HG02798 (cell line): ENCODE data around the gene RPS15.

Experiments used
- ATAC-seq: cut with Tn5 transposase; IDR thresholded peaks from one replicate; pipeline ENCODE4 v1.9.1; 2021; ENCODE audit warnings: mild to moderate bottlenecking; ENCODE audit not compliant: unreplicated experiment, poor library complexity

Gene RPS15

DNA sequence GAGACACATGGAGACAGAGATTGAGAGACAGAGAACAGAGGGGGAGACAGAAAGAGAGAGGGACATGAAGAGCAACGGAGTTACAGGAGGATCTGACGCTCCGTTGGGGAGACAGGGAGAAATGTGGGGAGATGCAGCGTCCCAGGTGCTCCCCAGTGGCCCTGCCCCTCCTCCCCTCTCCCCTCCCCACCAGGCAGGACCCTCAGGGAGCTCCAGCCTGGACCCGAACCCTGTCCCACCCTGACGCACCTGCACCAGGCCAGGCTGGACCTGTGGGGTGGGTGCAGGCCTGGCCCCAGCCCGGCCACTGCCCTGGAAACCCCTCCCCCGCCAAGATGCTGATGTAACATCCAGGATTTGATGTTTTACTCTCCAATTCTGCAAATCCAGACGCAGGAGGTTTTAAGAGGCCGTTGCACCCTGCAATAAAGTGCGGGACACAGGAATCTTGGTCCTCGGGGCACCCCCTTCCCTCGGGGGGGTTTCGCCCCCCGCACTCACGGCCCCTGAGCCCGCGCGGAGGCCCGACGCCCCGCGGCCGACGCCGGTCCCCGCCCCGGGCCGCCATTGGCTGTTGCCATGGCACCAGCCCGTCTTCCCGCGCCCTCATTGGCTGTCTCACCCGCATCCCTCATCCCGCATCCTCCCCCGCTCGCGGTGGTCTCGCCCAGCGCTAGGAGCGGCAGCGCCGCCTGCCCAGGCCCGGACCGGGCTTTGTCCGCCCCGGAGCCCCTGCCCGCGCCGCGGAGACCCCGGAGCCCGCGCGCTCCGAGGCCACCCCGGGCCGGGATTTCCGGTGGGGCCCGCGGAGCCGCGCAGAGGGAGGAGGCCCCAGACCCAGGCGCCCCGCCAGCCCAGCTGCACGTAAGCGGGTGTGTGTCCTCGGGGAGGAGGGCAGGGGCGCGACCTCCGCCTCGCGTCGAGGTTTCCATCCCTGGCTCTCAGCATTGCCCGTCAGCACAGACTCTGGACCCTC is 11.6 kb downstream of the RPS15 start, which contains the start of gene APC2:
Gene APC2 (plus strand): TSS at position 655 of the 976 bp plus-strand sequence. CDS start 2,881 bp downstream, outside the sequence.
- ATAC-seq: no peak

DNA sequence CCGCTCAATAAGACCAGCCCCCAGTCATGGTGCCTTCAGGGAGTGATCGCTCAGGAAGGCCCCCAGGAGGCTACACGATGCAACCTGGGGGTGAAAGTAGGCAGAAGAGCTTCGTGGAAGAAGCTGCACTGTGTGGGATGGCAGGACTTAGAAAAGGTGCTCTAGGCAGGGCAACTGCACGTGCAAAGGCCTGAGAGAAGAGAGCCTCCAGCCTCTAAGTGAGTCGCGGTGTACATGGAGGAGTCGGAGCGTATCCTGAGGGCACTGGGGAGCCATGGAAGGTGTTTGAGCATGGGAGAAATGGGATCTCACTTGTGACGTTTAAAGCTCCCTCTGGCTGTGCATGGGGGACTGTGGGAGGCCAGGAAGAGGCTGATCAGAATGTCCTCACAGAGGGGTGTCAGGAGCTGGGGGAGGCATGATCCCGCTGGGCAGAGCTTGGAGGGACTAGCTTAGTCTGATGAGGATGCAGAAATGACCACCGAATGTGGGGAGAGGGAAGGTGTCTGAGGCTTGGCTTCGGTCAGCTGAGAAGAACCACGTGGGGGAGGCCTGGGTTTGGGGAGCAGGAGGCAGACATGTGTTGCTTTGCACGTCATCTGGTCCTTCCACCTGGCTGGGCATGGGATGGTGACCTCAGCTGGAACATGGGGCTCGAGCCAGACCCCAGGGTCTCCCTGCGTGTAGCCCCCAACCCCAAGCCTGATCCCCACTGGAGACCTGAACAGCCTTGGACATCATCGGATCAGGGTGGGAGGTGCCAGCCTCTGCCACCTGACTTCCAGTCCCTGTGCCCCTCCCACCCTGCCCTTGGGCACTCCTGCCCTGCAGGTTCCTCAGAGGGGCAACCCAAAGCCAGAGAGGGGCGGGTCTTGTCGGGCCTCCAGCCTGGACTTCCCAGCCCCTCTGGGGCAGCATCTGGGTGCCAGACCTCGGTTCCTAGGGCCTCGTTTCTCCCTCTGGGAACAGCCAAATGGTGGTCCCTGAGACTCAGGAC is 12.8 kb downstream of the RPS15 start:
- no peak for ATAC-seq

DNA sequence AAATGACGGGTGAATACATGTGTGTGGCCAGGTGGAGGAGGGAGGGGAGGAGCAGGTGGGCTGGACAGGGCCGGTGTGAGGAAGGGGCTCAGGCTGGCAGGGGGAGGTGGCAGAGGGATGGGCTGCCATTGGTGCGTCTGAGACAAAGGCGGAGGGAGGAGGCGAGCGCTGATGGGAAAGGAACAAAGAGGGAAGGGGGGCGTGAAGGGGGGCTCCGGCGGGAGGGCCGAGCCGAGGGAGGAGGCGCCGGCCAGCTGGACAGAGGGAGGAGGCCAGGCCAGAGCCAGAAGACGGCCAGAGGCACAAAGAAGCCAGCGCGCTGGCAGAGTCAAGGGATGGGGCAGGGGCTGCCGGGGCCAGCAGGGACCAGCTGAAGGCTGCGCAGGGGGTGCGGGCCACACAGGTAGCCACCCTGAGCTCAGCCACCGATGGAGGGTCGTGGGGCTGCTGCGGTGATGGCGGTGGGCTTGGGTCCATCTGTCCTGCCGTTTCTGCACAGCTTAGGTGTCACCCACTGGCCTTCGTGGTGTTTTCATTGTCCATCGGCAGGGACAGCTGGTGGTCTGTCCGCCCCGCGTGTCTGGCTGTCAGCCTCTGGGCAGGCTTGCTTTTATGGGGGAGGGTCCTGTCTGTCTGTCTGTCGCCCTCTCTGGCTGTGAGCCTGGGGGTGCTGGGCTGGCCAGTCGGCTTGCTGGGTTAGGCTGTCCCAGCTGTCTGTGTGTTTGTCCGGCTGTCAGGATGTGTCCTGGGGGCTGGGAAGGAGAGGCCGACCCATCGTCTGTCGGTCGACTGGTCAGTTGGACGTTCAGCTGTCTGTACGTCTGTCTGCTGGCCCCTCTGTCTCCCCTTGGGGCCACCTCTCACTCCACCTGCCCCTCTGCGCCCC is 14.0 kb downstream of the RPS15 start:
- ATAC-seq: no peak

DNA sequence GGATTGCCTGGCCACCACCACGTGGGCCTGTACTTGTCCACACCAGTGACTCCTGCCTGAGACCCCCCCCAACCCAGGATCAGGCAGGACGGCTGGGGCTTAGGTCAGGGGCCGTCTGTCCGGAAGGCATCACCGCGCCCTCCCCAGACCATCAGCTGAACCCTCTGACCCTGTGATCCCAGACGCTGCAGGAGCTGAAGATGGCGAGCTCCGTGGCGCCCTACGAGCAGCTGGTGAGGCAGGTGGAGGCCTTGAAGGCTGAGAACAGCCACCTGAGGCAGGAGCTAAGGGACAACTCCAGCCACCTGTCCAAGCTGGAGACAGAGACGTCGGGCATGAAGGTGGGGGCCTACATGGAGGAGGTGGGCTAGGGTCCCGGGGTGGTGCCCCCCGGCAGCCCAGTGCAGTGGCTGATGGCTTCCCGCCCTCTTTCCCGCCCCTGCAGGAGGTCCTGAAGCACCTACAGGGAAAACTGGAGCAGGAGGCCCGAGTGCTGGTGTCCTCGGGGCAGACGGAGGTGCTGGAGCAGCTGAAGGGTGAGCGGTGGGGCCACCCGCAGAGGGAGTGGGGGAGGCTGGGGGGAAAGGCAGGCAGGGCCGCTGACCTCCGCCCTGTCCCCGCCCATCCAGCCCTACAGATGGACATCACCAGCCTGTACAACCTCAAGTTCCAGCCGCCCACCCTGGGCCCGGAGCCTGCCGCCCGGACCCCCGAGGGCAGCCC is 14.8 kb downstream of the RPS15 start:
- no peak for ATAC-seq

DNA sequence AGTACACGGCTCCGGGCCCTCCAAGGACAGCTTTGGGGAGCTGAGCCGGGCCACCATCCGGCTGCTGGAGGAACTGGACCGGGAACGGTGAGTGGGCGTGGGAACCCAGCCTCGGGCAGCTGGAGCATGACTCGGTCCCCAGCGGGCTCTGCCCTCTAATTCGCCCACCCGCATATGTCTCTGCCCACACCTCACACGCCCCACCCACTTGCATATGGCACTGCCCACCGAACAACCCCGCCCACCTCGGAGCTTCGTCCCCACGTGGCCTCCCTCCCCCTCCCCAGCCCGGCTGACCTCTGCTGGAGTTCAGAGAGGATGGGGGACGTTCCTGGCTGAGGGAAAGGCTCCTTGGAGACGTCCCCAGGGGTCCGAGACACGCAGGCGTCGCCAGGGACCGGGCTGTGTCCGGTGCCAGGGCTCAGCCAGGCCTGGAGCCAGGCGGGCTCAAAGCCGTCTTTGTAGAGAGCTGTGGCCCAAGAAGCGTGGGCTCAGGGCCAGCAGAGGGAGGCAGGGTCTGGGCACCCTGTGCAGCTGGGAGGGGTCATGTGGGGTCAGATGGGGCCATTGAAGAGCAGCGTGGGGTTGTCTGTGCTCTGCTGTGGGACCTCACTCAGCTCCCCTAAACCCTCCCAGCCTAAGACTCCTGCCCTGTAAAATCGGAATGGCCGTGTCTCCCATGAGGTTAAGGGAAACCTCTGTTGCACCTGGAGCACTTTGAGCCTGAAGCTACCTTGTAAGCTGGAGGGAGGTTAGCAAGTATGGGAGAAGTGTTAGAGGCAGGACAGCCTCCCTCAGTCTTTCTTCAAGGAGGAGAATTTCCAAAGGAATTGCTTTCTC is 15.5 kb downstream of the RPS15 start:
- no peak for ATAC-seq

DNA sequence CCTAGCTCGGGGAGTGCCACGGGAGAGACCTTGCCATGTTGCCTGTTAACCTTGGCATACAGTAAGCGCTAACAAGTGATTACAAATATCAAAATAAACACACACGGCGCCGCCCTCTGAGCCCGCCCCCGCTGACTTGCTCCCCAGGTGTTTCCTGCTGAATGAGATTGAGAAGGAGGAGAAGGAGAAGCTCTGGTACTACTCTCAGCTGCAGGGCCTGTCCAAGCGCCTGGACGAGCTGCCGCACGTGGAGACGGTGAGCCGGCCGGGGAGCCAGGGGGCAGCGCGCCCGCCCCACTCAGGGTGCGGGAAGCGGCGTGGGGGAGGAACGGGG is 16.8 kb downstream of the RPS15 start:
- ATAC-seq: no peak

DNA sequence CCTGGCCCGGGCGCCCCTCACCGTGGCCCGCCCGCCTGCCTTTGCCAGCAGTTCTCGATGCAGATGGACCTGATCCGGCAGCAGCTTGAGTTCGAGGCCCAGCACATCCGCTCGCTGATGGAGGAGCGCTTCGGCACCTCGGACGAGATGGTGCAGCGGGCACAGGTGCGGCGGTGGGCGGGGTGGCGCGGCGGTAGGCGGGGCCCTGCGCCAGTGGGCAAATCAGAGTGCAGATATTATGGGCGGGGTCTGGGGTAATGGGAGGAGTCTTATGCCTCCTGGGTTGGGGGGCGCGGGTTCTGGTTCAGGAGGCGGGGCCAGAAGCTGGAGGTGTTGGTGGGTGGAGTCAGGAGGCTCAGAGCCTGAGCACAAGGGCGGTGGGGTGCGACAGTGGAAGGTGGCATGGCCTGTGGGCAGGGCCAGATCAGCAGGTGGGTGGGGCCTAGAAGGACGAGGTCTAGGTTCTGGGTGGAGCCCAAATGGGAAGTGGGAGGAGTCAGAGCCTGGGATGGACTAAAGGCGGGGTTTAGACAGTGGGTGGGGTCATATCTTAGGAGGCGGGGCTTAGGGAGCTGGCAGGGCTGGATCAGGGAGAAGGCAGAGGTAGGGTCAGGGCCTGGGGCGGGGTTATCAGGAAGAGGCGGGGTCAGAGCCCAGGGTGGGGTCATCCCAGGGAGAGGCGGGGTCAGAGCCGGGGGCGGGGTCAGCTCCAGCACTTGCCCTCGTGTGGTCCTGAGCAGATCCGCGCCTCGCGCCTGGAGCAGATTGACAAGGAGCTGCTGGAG is 17.3 kb downstream of the RPS15 start:
- no peak for ATAC-seq

DNA sequence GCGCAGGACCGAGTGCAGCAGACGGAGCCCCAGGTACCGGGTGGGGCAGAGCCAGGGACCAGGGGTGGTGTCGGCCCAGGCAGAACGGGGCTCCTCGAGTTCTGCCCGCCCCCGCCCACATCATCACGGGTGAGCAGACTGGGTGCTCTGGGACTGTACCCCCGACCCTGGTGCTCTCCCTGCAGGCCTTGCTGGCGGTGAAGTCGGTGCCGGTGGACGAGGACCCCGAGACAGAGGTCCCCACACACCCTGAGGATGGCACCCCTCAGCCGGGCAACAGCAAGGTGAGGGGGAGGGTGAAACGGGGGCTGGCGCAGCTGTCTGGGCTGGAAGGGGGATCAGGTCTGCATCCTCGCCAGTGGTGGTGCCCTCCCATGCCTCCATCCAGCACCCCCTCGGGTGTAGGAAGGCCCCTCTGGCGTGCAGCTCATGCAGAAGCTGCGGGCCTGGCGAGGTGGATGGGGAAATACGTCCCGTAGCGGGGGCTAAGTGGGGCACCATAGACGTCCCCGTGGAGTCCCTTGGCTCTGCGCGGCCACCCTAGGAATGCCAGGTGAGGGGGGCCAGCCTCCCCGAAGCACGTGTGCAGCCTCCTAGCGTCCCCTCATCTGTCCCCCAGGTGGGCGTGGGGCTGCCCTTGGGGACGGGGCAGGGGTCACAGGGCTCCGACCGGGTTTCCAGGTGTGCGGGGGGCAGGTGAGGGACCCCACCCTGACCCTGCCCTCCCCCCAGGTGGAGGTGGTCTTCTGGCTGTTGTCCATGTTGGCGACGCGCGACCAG is 18.1 kb downstream of the RPS15 start:
- ATAC-seq: no peak

DNA sequence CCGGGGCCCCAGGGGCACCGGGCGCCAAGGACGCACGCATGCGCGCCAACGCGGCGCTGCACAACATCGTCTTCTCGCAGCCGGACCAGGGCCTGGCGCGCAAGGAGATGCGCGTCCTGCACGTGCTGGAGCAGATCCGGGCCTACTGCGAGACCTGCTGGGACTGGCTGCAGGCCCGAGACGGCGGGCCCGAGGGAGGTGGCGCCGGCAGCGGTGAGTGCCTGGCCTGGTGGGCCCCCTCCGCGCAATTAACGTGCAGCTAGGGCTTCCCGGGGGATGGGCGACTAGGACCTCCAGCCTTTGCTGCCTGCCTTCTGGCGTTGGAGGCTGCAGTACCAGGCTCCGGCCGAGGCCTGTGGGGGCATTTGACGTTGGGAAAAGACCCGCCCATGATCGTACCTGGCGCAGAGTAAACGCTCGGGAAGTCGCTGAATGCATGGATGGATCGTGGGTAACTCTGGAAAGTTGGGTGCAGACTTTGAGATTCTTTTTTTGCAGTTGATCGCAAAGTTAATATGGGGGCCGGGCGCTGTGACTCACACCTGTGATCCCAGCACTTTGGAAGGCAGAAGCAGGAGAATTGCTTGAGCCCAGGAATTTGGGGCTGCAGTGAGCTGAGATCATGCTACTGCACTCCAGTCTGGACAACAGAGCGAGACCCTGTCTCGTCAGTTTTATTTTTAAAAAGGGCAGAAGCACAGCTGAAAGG is 19.0 kb downstream of the RPS15 start:
- ATAC-seq: no peak

DNA sequence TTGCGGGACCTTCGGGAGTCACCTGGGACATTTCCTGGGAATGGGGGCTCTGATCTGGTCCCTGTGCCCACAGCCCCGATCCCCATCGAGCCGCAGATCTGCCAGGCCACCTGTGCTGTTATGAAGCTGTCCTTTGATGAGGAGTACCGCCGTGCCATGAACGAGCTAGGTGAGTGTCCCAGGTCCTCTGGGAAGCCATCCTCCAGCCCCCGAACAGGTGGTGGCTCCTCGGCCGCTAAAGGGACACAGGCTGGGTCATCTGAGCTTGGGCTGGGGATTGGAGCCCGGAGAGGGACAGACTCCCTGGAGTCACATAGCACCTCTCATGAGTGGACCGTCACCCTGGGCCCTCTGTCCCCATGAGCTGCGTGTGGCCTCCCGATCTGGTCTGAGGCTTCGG is 19.7 kb downstream of the RPS15 start:
- ATAC-seq: no peak

DNA sequence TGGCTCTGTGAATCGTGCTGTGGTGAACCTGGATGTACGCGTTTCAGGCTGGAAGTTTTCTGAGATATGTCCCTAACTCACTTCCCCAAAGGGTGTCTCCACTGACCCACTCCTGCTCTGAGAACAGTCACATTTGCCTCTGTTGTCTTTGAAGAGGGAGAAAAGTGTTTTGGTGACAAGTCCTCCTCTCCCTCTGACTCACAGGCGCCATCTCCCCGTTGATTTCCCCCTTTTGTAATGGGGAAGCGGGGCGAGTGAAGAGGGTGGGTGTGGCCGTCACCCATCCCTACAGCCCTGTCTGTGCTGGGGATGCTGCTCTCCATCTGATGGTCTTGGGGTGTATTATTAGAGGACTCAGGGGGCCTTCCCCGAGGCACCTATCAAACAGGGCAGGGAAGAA is 21.3 kb downstream of the RPS15 start:
- ATAC-seq: no peak

DNA sequence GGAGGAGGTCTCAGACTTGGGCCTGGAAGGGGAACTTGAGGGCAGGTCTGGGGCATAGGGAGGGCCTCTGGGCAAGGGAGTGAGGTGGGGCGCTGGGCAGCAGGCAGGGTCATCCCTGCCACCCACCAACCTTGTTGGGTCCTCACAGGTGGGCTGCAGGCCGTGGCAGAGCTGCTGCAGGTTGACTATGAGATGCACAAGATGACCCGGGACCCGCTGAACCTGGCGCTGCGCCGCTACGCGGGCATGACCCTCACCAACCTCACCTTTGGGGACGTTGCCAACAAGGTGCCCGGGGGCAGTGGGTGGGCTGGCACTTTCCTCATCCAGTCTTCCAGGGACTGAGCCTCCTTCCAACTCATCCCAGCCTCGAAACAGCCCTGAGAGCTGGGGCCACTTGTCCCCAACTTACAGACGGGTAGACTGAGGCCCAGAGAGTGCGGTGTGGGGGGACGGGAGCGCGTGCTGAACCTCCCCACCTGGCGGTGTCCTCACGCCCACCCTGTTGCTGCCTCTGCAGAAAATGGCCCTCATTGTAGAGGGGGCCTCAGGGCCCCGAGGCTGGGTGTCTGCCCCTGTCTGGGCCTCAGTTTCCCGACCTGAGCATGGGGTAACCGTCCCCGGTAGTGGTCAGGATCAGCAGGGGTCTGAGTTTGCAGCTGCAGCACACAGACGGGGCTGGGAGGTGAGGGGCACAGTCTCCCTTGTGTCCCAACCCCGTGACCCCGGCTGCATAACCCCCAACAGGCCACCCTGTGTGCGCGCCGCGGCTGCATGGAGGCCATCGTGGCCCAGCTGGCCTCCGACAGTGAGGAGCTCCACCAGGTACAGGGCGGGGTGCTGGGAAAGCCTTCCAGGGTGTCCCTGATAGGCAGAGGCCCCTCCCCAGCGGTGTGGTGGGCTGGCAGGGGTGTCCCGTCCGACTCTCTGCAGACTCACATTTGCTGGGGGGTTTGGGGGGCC is 22.1 kb downstream of the RPS15 start:
- no peak for ATAC-seq

DNA sequence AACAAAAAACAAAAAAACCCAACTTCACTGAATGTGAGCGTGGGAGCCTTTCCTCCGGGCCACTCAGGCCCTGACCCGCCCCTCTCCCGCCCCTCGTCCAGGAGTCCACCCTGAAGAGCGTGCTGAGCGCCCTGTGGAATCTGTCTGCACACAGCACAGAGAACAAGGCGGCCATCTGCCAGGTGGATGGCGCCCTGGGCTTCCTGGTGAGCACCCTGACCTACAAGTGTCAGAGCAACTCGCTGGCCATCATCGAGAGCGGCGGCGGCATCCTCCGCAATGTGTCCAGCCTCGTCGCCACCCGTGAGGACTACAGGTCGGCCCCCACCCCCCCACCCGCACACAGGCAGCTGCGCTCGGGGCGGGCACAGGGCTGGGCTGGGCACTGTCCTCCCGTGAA is 23.7 kb downstream of the RPS15 start:
- ATAC-seq: no peak

DNA sequence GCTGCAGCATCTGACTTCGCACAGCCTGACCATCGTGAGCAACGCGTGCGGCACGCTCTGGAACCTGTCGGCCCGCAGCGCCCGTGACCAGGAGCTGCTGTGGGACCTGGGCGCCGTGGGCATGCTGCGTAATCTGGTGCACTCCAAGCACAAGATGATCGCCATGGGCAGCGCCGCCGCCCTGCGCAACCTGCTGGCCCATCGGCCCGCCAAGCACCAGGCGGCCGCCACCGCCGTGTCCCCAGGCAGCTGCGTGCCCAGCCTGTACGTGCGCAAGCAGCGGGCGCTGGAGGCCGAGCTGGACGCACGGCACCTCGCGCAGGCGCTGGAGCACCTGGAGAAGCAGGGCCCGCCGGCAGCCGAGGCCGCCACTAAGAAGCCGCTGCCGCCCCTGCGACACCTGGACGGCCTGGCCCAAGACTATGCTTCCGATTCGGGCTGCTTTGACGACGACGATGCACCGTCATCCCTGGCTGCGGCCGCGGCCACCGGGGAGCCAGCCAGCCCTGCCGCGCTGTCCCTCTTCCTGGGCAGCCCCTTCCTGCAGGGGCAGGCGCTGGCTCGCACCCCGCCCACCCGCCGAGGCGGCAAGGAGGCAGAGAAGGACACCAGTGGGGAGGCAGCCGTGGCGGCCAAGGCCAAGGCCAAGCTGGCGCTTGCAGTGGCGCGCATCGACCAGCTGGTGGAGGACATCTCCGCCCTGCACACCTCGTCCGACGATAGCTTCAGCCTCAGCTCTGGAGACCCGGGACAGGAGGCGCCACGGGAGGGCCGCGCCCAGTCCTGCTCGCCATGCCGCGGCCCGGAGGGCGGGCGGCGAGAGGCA is 27.2 kb downstream of the RPS15 start:
- ATAC-seq: no peak
